Fibroblast of peridontal ligament (primary cell): ENCODE measurements around the gene KRT4.

Experiments
- DNase-seq: peaks from one replicate; pipeline ENCODE4 v3.0.0-alpha.2; 2010; ENCODE audit errors: extremely low read depth

Gene KRT4

DNA sequence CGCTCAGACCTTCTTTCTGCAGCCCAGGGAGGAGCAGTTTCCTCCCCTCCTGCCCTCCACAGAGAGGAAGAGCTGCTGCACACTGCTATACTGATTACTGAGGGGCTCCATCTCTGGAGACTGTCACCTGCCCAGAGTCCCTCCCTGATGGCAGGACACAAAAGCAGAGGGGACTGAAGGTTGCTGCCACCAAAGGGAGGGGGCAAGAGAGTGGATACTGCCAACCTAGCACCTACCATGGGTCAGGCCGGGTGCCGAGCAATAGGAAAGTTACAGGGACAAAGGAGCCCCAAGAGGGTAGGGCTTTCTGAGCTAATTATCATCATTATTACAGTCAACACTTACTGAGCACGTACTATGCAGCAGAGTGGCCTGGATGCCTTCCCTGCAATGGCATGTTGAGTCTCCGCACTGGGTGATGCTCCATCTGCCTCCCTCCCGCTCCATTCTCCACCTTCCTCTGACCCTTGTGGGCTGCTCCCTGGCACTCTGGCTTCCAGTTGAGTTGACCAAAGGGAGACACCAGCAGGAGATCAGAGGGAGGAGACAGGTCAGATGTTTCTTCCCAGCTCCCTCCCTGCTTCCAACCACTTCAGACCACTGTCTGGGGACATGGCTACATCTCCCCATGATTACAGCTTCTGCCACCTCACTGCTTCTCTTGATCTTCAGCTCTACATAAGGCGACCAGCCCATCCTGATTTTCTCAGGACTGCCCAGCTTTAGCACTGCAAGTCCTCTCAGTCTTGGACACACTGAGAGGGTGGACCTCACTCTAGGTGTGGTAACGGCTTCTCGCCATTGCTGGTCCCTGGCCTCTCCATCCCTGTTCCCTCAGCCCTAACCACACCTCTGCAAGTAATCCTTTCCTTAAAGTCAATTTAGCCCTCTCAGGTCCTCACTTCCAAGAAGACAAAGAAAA lies 22.8 kb upstream of the KRT4 start:
- no peak for DNase-seq

- DNase-seq, result no peak
Observed at GRCh38 chr12:52836042-52836466, 22.1 kb upstream of the KRT4 start.

GRCh38 chr12:52835271-52836041 lies 21.5 kb upstream of the KRT4 start:
- no peak for DNase-seq

- no peak for DNase-seq
Observed at GRCh38 chr12:52834727-52835001, 20.7 kb upstream of the KRT4 start.

GRCh38 chr12:52833922-52834726 lies 20.2 kb upstream of the KRT4 start, which contains the start of gene KRT79:
KRT79 (minus strand) TSS chr12:52834311; CDS start chr12:52834260, 51 bp downstream.
- DNase-seq, result no peak

GRCh38 chr12:52832985-52833905 lies 19.3 kb upstream of the KRT4 start:
- DNase-seq, result no peak

GRCh38 chr12:52832451-52832850 lies 18.5 kb upstream of the KRT4 start:
- no peak for DNase-seq

- no peak for DNase-seq
Observed at GRCh38 chr12:52831251-52831650, 17.3 kb upstream of the KRT4 start.

DNA sequence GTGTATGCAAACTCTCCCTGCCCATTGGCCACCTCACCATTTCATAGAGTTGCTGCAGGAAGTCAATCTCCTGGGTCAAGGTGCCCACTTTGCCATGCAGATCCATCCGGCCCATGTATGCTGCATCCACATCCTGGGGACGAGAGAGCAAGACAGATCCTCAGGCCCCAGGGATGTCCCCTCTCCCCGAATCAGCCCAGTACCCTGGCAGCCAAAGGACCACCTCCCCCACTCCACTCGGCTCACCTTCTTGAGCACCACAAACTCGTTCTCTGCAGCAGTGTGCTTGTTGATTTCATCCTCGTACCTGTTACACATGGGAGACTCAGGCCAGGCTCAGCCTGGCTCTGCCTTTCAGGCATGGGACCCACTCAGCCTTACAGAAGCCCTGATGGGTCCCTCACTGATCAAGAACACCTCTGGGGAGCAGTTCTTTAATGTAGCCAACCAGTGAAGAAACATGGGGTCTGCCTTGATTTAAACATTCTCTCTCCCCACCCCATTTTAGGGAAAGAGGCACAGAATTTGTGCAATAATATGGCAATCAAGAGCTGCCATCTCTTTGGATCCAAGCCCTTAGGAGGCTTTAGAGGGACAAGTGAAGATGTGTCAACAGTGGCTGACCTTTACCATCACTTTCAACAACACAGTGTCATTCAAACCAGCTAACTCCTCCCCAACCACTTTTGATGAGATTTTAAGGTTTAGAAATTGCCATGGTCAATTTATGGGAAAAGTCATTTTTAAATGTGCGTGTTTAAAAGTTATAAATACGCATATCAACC lies 16.3 kb upstream of the KRT4 start:
- no peak for DNase-seq

GRCh38 chr12:52828591-52829021 lies 14.7 kb upstream of the KRT4 start:
- DNase-seq, result no peak

- DNase-seq, result no peak
Observed at GRCh38 chr12:52828156-52828555, 14.2 kb upstream of the KRT4 start.

DNA sequence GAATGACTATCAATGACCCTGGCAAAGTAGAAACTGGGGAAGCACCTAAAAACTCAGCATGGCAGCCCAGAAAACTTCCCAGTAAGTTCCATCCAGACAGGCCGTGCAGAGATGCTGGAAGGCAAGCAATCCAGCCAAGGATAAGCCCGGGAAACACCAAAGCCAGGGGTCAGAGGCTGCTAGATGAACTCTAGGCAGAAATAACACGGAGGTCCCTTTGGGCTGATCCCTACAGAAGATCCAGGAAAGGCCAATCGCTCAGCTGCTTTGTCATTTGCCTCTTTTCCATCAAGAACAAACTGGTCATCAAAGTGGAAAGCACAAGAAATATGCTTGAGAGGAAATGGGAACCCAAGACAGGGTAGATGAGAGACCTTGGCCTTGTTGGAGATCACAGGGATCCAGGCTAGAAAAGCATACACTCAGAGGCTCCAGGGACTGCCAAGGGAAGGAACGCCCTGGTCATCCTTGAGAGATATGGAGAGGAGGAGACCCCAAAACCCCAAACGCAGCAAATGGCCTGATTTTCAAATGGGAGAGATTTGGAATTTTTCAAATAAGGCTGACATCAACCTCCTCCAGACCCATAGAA lies 13.7 kb upstream of the KRT4 start:
- no peak for DNase-seq

DNA sequence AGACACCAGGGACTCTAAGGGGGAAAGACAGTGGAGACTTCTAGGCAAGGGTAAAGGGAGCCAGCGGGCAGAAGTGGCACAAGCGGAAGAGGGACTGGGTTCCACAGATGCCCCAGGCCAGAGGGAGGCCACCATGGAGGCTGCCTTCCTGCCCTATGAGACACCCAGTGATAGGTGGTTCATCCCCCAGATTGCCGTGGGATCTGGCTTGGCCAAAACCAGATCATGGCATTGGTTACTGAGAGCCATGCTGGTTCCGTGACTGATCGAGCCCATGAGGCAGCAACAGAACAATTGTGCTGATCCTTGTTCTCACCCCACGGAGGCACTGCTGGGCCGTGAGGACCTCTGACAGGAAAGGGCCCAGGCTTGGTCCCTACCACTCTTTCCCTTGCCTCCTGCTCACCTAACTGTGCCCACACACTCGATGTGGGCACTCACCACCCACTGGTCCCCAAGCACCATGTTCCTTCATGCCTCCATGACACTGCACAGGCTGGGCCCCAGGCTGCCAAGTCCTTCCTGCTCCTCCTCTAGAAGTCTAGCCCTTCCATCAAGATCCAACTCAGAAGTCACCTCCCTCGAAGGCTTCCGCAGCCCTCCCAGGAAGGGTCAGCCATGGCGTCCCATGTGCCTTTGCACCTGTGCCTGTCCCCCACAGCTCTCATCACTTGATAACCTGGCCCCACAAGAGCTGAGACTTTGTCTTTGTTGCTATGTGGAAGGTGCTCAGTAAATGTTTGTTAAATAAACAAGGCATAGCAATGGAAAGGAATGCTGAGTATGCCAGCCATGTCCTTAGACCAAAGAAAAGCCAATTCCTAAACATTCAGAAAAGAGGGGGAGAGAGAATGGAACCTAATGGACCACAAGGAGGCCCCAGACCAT lies 12.9 kb upstream of the KRT4 start:
- no peak for DNase-seq

DNA sequence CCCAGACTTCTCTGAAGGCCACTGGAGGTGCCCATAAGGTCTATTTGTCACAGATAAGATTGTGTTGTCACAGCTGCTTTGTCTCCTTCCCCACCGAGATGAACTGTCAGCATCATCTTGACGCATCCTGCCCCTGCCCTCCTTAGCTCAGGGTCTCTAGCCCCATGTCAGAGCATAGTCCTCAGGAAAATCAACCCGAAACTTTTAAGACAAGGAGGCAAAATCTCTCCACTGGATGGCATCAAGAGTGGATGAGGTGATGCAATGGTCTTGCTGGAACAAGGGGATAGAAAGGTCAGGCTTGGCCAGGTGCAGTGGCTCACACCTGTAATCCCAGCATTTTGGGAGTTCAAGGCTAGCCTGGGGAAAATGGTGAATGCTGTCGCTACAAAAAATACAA lies 12.0 kb upstream of the KRT4 start:
- DNase-seq, result no peak

DNA sequence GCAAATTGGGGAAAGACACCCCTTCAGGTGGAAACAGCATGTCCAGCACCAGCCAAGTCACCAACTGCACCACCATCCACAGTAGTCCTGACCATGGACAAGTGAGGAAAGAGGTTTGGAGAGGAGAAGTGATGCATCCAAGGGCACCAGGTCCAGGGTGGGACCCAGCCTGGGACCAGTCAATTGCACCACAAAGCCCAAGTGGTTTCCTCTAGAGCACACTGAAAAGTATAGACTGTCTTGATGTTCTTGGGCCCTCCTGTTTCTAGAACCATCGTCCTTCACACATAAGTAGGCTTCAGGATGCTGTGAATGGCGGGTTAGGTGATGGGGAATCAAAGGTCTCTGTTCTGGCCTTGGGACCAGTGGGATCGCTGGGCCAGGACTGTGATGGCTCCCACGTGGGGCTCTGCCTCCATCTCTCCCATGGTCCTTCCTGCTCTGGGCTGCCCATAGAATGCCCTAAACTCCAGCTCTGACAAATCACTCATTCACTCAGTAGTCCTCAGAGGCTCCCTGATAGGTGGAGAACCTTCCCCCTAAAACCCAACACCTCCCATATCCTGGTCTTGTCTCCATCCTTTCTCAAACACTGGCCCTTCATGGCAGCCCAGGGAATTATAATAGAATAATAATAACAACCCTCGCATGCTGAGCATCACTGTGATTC lies 11.0 kb upstream of the KRT4 start:
- no peak for DNase-seq

DNA sequence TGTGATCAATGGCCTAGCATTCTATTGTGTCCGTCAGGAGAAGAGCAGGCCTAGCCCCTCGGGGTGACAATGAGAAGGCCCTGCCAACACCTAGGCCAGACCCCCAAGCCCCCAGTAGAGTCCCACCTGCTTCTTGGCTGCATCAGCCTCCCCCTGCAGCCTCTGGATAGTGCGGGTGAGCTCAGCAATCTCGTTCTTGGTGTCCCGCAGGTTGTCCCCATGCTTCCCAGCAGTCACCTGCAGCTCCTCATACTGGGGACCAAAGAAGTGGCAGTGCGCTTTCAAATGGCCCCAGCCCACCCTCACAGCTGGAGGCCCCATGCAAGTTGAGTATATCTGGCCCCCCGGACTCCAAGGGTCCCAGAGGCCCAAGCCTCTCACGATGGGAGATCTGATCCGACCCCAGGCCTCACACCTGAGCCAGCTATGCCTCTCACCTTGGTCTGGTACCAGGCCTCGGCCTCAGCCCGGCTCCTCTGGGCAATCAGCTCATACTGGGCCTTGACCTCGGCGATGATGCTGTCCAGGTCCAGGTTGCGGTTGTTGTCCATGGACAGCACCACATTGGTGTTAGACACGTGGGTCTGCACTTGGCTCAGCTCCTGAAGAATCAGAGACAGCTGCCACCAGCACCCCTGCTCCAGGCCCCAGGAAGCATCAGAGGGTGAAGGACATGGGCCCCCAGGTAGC lies 10.0 kb upstream of the KRT4 start:
- no peak for DNase-seq

DNA sequence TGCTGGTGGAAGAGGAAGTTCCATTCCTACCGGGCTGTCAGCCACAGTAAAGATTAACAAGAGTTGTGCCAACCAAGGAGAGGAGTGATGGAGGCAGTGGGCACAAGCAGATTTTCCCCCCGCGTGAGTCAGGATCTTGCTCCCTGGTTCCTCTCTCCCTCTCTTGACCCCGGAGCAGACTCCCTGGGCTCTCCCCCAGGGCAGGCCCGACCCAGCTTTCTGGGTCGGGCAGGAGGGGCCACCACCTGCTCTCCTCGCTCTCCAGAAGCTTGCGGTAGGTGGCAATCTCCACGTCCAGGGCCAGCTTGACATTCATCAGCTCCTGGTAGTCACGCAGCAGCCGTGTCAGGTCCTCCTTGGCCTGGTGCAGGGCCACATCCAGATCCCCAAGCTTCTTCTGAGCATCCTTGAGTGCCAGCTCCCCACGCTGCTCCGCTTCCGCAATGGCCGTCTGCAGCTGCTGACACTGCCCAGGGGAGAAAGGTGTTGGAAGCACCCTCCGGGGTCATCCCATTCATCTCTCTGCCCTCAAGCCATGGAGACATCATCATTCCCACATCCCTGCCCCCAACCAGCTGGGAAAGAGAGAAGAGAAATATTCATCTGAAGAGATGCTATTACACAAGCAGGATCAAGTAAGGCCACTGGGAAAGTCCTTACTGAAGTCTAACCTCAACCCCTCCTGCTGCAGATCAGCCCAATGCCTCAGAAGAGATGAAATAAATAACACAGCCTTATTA lies 9.0 kb upstream of the KRT4 start:
- no peak for DNase-seq
